ENCODE measurements around the gene DNM1.

GRCh38 chr9:128161215-128161902, 41.8 kb upstream of the DNM1 start:
- TF ChIP-seq CTCF (IDR thresholded peaks at IDR 0.05; ENCODE audit: low read length): no peak
- no peak for TF ChIP-seq EZH2 (IDR thresholded peaks at IDR 0.05; ENCODE audit: borderline replicate concordance, low read length)

All from OCI-LY1 (cell line).